HG02763 (cell line): ENCODE data around the gene OR52A1.

Experiments
- ATAC-seq: cut with Tn5 transposase; IDR thresholded peaks from one replicate; pipeline ENCODE4 v1.9.1; 2021; ENCODE audit warnings: mild to moderate bottlenecking, moderate library complexity; ENCODE audit not compliant: unreplicated experiment

The OR52A1 gene

DNA sequence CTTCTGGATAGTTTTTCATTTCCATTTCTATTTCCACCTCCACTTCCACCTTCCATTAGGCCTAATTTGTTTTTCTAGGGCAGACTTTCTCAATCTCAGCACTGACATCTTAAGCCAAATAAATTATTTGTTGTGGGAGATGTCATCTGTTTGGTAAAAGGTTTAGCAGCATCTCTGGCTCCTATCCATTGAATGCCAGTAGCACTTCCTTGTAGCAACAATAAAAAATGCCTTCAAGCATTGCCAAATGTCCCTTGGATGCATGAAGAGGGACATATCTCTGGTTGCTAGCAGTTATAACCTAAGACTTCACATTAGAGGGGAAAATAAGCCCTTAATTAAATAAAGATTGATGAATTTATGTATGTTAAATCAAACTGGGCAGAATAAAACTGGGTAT is 18.3 kb downstream of the OR52A1 start:
- ATAC-seq, result no peak

DNA sequence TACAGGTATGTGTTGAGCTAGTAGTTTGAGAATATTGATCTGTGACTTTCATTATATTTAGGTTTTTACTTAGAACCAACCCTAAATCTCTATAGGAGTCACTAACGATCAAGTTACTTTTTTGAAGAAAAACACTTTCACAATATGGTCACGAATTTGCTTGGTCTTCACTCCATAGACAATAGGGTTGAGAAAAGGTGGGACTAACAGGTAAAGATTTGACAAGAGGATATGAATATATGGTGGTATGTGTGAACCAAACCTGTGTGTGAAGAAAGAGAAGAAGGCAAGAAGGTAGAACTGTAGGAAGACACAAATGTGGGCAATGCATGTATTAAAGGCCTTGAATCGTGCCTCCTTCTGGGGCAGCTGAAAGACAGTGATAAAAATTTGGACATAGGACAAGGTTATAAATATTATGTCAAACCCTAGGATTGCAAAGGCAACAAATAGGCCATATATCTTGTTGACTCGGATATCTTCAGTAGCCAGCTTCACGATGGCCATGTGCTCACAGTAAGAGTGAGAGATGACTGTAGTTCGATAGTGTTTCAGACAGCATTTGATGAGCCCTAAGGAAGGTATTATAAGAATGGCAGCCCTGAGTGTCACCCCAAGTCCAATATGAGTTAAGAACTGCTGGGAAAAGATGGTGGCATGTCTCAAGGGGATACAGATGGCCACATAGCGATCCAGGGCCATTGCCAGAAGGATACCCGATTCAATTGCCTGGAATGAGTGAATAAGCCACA is 22.8 kb downstream of the OR52A1 start:
- no peak for ATAC-seq

DNA sequence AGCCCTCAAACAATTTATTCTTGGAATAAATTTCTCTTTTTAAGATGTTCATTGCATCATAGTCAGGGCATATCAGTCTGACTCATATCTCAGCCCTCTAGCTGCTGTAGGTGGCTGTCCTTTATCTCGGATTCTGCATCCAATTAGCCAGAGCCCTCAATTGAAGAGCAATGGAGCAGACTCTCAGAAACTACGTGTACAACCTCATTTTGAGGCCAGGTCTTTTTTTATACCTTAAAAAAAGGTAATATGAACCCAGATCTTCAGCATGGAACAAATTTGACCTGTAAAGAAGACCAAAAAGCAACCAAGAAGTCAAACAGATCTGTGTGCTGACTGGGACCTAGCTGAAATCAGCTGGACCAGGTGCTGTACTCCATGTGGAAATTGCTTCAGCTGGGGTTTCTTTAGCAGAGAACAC is 25.1 kb downstream of the OR52A1 start:
- no peak for ATAC-seq

DNA sequence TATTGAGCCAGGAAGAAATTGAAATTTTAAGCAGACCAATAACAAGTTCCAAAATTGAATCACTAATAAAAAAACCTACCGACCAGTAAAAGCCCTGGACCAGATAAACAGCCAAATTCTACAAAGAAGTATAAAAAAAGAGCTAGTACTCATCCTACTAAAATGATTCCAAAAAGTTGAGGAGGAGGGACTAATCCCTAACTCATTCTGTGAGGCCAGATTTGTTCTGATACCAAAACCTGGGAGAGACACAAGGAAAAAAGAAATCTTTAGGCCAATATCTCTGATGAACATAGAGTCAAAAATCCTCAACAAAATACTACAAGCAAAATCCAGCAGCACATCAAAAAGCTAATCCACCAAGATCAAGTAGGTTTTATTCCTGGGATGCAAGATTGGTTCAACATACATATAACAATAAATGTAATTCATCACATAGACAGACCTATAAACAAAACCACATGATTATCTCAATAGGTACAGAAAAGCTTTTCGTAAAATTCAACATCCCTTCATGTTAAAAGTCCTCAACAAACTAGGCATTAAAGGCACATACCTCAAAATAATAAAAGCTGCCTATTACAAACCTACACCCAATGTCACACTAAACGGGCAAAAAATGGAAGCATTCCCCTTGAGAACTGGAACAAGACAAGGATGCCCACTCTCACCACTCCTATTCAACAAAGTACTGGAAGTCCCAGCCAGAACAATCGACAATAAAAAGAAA is 29.5 kb downstream of the OR52A1 start:
- ATAC-seq, result no peak

DNA sequence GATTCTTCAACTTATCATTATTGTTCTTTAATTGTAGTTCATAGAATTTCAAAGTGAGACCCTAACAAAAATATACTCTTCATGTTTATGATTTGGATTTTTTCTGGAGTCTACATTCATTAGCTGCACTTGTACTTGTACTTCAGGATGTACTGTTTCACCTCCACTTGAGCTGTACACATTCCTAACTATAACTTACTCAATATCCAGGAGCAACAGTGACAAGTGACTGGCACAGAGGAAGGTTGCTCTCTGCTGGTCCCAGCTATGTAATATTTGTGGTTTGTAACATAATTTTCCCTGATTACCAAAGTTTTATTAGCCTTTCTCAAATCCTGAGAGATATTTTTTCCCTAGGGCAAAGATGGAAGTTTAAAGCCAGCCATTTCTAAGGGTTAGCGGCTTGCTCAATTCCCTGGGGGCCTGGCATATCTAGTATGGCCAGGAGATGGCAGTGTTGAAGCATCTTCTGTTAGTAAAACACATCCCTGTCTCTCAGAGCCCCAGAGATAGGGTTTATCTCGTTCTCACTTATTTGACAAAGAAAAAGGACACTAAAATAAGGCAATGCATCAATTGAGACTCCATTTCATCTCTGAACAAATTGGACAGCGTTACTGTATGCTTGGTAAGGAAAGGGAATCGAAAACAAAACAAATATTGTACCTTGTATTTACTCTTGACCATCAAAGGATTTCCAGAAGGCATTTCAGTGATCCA is 30.6 kb downstream of the OR52A1 start:
- ATAC-seq, result peak; percentile 80

DNA sequence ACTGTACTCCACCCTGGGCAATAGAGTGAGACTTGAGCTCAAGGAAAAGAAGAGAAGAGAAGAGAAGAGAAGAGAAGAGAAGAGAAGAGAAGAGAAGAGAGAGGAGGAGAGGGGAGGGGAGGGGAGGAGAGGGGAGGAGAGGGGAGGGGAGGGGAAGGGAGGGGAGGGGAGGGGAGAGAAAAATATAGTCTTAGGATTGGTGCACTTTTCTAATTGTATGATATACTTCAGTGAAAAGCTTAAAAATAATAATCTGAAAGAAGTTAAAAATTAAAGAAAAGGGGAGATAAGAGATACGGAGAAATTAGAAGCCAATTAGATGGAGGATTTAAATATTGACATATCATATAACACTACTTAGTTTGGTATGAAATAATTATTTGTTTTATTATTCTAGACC is 35.7 kb downstream of the OR52A1 start:
- ATAC-seq, result no peak

DNA sequence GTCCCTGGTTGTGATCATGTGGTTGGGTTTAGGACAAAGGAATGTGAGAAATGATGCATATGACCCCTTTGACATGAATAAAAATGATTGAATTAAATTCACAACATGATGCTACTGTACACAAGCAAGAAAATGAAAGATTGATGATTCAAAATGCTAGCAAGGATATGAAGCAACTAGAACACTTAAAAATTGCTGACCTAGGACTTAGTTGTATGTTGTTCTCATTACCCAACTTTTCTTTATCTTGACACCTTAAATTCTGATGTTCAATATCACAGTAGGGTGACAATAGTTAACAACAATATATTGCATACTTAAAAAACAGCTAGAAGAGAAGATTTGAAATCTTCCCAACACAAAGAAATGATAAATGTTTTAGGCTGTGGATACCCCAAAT is 37.0 kb downstream of the OR52A1 start:
- ATAC-seq, result no peak

DNA sequence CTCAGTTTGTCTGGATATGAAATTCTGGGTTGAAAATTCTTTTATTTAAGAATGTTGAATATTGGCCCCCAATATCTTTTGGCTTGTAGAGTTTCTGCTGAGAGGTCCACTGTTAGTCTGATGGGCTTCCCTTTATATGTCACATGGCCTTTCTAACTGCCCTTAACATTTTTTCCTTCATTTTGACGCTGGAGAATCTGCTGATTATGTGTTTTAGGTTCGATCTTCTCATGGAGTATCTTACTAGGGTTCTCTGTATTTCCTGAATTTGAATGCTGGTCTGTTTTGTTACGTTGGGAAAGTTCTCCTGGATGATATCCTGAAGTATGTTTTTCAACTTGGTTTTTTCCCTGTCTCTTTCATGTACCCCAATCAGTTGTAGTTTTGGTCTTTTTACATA is 39.2 kb downstream of the OR52A1 start:
- no peak for ATAC-seq

DNA sequence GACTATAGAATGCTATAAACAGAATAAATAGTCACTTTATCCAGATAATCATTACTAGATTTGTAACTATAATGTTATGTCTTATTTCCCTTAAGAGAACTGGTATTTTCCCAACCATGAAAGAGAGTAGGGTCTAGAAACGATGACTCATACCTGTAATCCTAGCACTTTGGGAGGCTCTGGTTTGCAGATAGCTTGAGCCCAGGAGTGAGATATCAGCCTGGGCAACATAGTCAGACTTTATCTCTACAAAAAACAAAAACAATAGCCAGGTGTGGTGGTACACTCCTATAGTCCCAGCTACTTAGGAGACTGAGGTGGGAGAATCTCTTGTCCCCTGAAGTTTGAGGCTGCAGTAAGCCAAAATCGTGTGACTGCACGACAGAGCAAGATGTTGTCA is 47.3 kb downstream of the OR52A1 start:
- ATAC-seq, result no peak

DNA sequence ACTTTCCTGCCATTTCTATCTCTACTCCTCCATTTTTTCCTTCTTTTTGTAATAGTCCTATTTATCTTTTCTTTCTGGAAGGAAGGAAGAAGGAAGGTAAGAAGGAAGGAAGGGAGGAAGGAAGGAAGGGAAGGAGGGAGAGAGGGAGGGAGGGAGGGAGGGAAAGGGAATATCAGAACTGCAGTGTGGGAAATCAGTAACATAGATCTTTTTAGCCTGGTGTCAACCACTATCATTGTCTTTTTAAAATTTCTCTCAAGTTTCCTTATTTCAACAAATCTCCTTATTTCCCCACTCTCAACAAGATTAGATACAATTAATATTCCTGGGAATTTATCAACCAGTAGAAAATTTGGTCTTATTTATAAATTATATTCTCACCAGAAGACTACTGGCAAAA is 51.5 kb downstream of the OR52A1 start:
- ATAC-seq, result no peak

DNA sequence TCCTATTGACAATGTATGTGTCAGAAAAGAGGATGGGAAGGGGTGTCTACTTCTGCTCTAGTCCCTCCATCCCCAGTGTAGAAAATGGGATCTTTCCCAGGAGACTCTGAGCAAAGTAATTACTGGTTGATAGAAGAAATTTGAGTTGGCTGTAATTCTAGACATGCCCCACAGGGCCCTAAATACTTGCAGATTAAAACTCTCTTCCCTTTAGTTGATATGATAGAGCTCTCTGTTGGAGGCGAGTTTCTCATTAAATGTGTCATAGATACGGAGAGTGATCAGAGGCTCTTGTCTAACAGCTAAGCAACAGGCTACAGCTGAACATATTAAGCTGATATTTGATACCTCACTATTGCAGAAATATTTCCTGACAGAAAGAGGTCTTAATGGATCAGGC is 52.3 kb downstream of the OR52A1 start:
- ATAC-seq, result no peak

DNA sequence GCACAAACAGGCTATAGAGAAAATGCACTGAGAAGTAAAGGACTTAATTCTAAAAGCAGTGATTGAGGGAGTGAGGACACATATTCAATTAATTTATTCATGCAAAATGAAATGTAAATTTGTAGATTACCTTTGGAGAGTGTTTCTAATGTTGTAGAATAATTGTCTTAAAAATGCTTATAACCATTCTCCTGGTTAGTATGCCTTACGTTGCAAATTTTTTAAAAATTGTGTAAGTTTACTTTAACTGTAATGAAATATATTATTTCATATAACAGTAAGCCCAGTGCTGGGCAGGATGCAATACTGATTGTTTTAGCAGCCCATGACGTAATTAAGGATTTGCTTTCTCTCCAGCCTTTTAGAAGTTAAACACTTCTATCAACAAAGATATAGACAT is 58.5 kb downstream of the OR52A1 start:
- no peak for ATAC-seq
